Epithelial cell of umbilical artery (primary cell): Measurements from ENCODE around the gene TESK1. TPM values are rescaled to one million over a fixed set of nuclear protein-coding genes. Genes with fewer than 3 reads are reported as not detected.

Experiments
- total RNA-seq: library from RNA; depleted of rRNA; stranded (reverse); fragments of >200 nt; gene quantifications from 2 replicates; pipeline ENCODE4 v1.2.3, GENCODE V29; 2014

TESK1 gene, protein sequence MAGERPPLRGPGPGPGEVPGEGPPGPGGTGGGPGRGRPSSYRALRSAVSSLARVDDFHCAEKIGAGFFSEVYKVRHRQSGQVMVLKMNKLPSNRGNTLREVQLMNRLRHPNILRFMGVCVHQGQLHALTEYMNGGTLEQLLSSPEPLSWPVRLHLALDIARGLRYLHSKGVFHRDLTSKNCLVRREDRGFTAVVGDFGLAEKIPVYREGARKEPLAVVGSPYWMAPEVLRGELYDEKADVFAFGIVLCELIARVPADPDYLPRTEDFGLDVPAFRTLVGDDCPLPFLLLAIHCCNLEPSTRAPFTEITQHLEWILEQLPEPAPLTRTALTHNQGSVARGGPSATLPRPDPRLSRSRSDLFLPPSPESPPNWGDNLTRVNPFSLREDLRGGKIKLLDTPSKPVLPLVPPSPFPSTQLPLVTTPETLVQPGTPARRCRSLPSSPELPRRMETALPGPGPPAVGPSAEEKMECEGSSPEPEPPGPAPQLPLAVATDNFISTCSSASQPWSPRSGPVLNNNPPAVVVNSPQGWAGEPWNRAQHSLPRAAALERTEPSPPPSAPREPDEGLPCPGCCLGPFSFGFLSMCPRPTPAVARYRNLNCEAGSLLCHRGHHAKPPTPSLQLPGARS
- total RNA-seq, result 3.6 and 4.7 TPM in 2 replicates

DNA sequence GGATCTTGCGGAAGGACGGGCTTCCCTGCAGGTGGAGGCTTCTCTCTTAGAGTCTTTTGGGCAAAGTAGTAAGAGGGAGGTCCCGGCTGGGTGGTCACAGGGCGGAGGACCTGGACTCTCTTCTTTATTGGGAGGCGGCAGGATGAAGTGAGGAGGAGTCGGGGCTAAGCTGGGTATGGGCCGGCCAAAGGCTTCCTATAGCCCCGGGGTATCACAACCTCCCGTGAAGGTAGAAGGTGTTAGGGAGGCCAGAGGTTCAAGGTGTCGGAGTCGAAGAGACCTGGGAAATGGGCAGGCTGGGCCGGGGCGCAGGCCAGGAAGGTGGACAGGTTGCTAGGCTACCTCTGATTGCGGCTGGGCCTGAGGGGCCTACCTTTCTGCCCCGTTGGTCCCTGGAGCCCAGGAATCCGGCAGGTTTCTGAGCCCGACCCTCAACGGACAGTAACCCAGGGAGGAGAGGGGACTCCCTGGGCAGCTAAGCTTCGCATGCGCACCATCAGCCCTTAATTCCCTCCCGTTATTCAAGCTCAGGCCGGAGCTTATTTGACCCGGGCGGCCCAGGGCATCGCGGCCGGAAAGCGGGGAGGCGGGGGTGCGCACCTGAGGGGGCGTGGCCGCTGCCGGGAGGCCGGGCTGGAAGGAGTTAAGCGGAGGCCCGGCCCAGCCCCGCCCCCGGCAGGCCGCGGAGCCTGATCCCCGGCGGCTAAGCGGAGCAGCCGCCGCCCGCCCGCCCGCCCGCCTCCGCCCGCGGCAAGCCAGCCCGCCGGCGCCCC is at the start of gene TESK1:
Gene TESK1, plus strand, starts transcription at position 685 of the 773 bp plus-strand sequence. CDS start 358 bp downstream, outside the sequence.

DNA sequence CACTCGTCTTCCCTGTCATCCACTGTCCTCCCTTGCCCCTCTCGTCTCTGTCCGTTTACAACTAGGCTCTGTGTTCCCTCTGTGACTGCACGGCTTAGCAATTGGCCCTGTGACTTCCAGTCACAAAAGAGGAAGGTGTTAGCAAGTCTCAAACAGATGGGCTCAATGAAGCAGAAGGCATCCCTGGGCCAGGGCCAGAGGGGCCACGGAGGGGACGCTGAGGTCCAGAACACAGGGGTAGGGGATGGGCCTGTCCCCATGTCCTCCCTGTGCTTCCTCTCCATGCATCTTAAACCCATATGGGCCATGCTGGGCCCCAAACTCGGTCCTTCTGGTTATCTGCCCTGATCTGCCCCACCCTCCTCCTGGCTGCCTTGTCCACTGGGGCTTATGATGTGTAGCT is 13.3 kb downstream of the TESK1 start, which contains the start of gene CD72:
Gene CD72, minus strand, starts transcription at position 89 of the 403 bp plus-strand sequence. CDS start 110 bp downstream, outside the sequence.

DNA sequence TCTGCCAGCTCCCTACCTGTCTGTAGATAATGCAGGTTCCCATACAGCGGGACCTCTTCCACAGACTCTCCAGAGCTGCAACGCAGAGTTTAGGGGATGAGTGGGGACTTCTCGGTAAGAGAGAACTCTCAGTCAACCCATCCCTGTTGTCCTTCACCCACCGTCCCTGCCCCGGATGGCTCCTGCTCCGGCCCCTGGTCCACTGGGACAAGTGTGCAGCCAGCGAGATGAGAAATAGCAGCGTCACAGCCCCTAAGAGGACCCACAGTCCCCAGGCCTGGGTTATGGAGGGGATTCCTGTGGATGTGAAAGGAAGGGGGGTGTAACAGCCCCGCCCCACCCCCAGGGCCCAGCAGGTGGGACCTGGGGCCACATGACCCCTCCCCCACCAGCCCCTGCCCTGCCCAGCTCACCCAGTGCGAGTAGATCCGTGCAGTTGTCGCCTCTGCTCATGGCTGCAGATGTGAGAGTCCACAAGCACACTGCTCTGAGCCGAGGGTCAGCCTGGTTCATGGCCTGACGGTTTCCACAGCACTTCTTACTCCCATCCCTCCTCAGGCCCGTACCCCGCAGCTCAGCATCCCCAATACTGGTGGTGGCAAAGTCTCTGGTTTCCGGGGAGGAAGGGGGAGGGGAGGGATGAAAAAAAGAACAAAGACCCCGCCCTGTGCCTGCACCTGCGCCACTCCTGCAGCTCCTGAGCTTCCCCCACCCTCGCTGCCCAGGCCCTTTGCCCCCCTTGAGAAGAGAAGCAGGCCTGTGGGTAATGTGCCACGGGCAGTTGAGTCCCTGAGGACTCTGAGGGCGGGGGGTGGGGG is 45.5 kb downstream of the TESK1 start, which contains the start of gene SIT1:
Gene SIT1, minus strand, starts transcription at position 591 of the 818 bp plus-strand sequence. Its CDS starts 78 bp downstream, at position 513.

DNA sequence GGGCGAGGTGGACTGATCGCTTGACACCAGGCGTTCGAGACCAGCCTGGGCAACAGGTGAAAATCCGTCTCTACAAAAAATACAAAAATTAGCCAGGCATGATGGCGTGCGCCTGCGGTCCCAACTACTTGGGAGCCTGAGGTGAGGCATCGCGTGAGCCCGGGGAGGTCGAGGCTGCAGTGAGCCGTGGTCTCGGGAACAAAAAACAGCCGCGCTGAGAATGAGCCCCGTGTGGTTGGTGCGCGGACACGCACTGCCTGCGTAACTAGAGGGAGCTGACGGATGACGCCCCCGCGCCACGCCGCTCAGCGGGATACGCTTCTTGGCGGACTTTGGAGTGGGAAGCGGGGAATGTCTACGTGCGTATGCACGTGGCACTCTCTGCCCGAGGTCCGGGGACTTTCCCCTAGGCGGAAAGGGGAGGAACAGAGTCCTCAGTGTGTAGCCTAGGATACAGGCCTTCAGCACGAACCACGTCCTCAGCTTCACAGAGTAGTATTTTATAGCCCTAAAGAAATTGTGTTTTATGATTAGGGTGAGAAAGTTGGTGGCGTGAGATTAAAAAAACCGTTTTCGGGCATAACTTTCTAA is 52.6 kb downstream of the TESK1 start, which contains the start of gene RMRP:
Gene RMRP, minus strand, starts transcription at position 474 of the 591 bp plus-strand sequence.

DNA sequence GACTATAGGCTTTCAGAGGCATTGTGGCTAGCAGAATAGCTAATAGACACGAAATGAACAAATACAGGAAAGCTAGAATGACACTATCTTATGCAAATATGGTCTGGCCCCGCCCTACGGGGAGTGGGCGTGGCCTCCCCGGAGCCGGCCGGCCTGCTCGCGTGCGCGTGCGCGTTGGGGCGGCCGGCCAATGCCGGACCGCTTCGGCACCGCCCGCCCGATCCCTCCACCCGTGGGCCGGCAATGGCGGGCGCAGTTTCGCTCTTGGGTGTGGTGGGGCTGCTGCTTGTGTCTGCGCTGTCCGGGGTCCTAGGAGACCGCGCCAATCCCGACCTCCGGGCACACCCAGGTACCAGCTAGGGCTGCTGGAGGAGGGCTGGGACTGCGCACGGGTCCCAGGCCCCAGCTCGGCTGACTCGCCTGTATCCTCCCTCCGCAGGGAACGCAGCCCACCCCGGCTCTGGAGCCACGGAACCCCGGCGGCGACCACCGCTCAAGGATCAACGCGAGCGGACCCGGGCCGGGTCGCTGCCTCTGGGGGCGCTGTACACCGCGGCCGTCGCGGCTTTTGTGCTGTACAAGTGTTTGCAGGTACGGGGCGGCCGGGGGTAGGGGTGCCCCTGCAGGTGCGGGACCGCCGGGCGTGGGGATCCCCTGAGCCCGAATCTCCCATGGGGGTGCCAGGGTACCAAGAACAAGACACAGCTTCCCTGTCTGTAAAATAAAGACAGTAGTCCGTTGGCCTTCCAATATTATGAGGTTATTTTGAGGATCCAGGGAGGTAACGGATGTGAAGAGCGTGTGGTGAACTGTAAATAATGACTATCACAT is 53.3 kb downstream of the TESK1 start, which contains the start of gene CCDC107:
Gene CCDC107, plus strand, starts transcription at position 156 of the 831 bp plus-strand sequence. Its CDS starts 88 bp downstream, at position 244.

Other genes starting within 250 kb of the TESK1 start
- 10.1 and 10.2 TPM in 2 replicates for gene RUSC2, start 115.2 kb upstream of the TESK1 start, total RNA-seq
- gene CD72, start 13.2 kb downstream of the TESK1 start, total RNA-seq, result not detected in 2 replicates
- not detected in 2 replicates for gene SIT1, start 45.7 kb downstream of the TESK1 start, total RNA-seq
- 14,209 and 20,786 TPM in 2 replicates for gene RMRP, start 52.8 kb downstream of the TESK1 start, total RNA-seq
- 10.1 and 12.2 TPM in 2 replicates for gene CCDC107, start 53.0 kb downstream of the TESK1 start, total RNA-seq
- gene ARHGEF39, start 59.9 kb downstream of the TESK1 start, total RNA-seq, result 0.97 and 1.5 TPM in 2 replicates
- gene CA9, start 68.7 kb downstream of the TESK1 start, total RNA-seq, result 0.15 TPM in 1 of 2 replicates, not detected in the other
- gene TPM2, start 84.7 kb downstream of the TESK1 start, total RNA-seq, result 305 and 385 TPM in 2 replicates
- 223 and 265 TPM in 2 replicates for gene TLN1, start 126.9 kb downstream of the TESK1 start, total RNA-seq
- 41.9 and 64.9 TPM in 2 replicates for gene CREB3, start 127.4 kb downstream of the TESK1 start, total RNA-seq
- 110 and 138 TPM in 2 replicates for gene GBA2, start 144.0 kb downstream of the TESK1 start, total RNA-seq
- gene RGP1, start 144.0 kb downstream of the TESK1 start, total RNA-seq, result 10.3 and 14.6 TPM in 2 replicates
- 91.8 and 187 TPM in 2 replicates for gene MSMP, start 149.0 kb downstream of the TESK1 start, total RNA-seq
- 11.4 and 19.5 TPM in 2 replicates for gene NPR2, start 186.3 kb downstream of the TESK1 start, total RNA-seq
- 0.32 TPM in 1 of 2 replicates, not detected in the other for gene SPAG8, start 207.0 kb downstream of the TESK1 start, total RNA-seq
- 22.1 and 23.6 TPM in 2 replicates for gene HINT2, start 209.8 kb downstream of the TESK1 start, total RNA-seq
- gene FAM221B, start 223.5 kb downstream of the TESK1 start, total RNA-seq, result not detected in 2 replicates
- under 0.01 and 0.91 TPM in 2 replicates for gene TMEM8B, start 224.0 kb downstream of the TESK1 start, total RNA-seq